Naive thymus-derived CD4-positive, alpha-beta T cell (primary cell): ENCODE results near the gene GRM4. TPM values are rescaled to one million over a fixed set of nuclear protein-coding genes. Genes with fewer than 3 reads are reported as not detected.

Source experiments
- ATAC-seq: fragments of 150-1000 bp; cut with Tn5 transposase; 2 replicates; pipeline ENCODE4 v1.10.0; 2021; ENCODE audit warnings: mild to moderate bottlenecking, moderate library complexity
- CTCF ChIA-PET: fragments of 350-600 bp; sonication (Branson Sonifier 250); formaldehyde crosslinking; loops from one replicate; lab custom pipeline; 2021; ENCODE audit warnings: antibody characterized with exemption; lab: Charles Lee
- POLR2A ChIA-PET: fragments of 350-600 bp; sonication (Branson Sonifier 250); formaldehyde crosslinking; loops from one replicate; lab custom pipeline; 2021; ENCODE audit warnings: antibody characterized with exemption, inconsistent platforms; lab: Charles Lee
- DNase-seq, 9 donors: peaks; one replicate each; pipeline versions ENCODE4 v3.0.0 to v3.0.0-alpha.2; 2020 to 2022; ENCODE audit warnings: mixed read lengths in 1 of 9
- H3K27ac ChIP-seq: one replicate; pipeline ENCODE4 v1.7.0; 2013; ENCODE audit warnings: mild to moderate bottlenecking, low read depth, low read length, moderate library complexity
- H3K27me3 ChIP-seq, 2 donors: one replicate each; pipeline ENCODE4 v1.7.0; 2013; ENCODE audit warnings: low read length in 2 of 2, mild to moderate bottlenecking in 2 of 2, moderate library complexity in 2 of 2; ENCODE audit not compliant: control insufficient read depth in 2 of 2, insufficient read depth in 2 of 2
- H3K36me3 ChIP-seq, 3 experiments: 1 replicate in 2 of 3; 2 replicates in 1 of 3; pipeline ENCODE4 v1.7.0; 2013; ENCODE audit warnings: low read length in 3 of 3, mild to moderate bottlenecking in 3 of 3, moderate library complexity in 1 of 3; ENCODE audit not compliant: insufficient read depth in 3 of 3, control insufficient read depth in 2 of 3
- H3K4me1 ChIP-seq, 2 donors: one replicate each; pipeline ENCODE4 v1.7.0; 2013; ENCODE audit warnings: low read length in 2 of 2, mild to moderate bottlenecking in 2 of 2, moderate library complexity in 1 of 2; ENCODE audit not compliant: control insufficient read depth in 2 of 2, insufficient read depth in 2 of 2
- H3K4me3 ChIP-seq: 2 replicates; pipeline ENCODE4 v1.7.0; 2013; ENCODE audit warnings: mild to moderate bottlenecking, low read length
- H3K9me3 ChIP-seq, 3 experiments: 1 replicate in 2 of 3; 2 replicates in 1 of 3; pipeline ENCODE4 v1.7.0; 2013; ENCODE audit warnings: low read length in 3 of 3; ENCODE audit not compliant: control insufficient read depth in 2 of 3
- H3K27ac Mint-ChIP-seq, 9 donors: one replicate each; pipeline ENCODE4 v1.8.0; 2020 to 2022; ENCODE audit warnings: mixed read lengths in 9 of 9, mild to moderate bottlenecking in 8 of 9, moderate library complexity in 5 of 9, inconsistent platforms in 2 of 9
- H3K27me3 Mint-ChIP-seq, 5 donors: one replicate each; pipeline ENCODE4 v1.8.0; 2021 to 2022; ENCODE audit warnings: mixed read lengths in 5 of 5, mild to moderate bottlenecking in 1 of 5
- H3K36me3 Mint-ChIP-seq, 5 donors: one replicate each; pipeline ENCODE4 v1.8.0; 2020 to 2022; ENCODE audit warnings: mixed read lengths in 5 of 5, mild to moderate bottlenecking in 3 of 5, inconsistent platforms in 1 of 5
- H3K4me1 Mint-ChIP-seq, 7 donors: one replicate each; pipeline ENCODE4 v1.8.0; 2020 to 2022; ENCODE audit warnings: mixed read lengths in 7 of 7, mild to moderate bottlenecking in 3 of 7, inconsistent platforms in 1 of 7
- H3K4me3 Mint-ChIP-seq, 10 donors: one replicate each; pipeline ENCODE4 v1.8.0; 2020 to 2022; ENCODE audit warnings: mild to moderate bottlenecking in 10 of 10, mixed read lengths in 10 of 10, moderate library complexity in 6 of 10, inconsistent platforms in 2 of 10
- H3K9me3 Mint-ChIP-seq, 11 donors: one replicate each; pipeline ENCODE4 v1.8.0; 2020 to 2022; ENCODE audit warnings: mixed read lengths in 11 of 11, mild to moderate bottlenecking in 4 of 11, inconsistent platforms in 1 of 11, moderate library complexity in 1 of 11
- intact Hi-C, 2 donors: fragments of 100-400 bp; cut with micrococcal nuclease; formaldehyde crosslinking; loops; one replicate each; pipeline ENCODE4 v1.15.1; 2023
- polyA plus RNA-seq, 2 donors: library from polyadenylated mRNA; unstranded; fragments of 300-500 nt; fragmentation: Illumina TruSeq; gene quantifications; one replicate each; pipeline ENCODE4 v1.2.3, GENCODE V29; 2021
- total RNA-seq, 6 experiments: library from RNA in 5 of 6; stranded (reverse) in 5 of 6; gene quantifications; 1 replicate in 5 of 6; 2 replicates in 1 of 6; pipeline ENCODE4 v1.2.3 and lab custom pipeline; 2021 to 2026

GRM4 gene
- total and polyA plus RNA-seq, 7 experiments from 2014 or later, result not detected

DNA sequence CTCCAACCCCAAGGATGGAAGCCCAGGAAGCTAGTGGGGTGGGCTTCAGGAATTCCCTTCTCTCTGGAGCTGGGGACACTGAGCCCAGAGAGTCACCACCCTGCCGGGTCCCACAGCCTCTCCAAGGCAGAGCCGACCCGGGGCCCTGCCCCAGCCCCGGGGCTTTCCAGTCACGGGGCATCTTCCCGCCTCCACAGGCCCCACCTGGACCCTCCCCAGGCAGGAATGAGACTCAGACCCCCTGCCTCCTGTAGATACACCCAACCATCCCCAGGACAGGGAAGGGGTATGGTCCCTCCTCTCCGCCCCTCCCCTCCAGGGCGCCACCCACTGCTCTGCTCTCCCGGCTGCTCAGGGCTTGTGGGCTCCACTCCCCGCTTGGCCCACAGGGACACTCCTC lies 53.3 kb downstream of the GRM4 start:
- ATAC-seq (no peak), DNase-seq (no peak)
- peaks cover 0 to 4% (median 0%) of the 10 kb centered on the region in 11 donors for H3K9me3 Mint-ChIP-seq
- intact Hi-C loops, result no loop called here
- no peaks in the 10 kb centered on the region for H3K4me1 Mint-ChIP-seq
- H3K4me3 Mint-ChIP-seq, result no peak overlapping the region
- Histone ChIP-seq H3K9me3 (no peaks in the 10 kb centered on the region), H3K4me3 (no peak overlapping the region), H3K4me1 (no peaks in the 10 kb centered on the region), H3K27me3 (no peaks in the 10 kb centered on the region), H3K27ac (no peak overlapping the region), H3K36me3 (no peaks in the 10 kb centered on the region)
- ChIA-PET POLR2A (no interaction called here), CTCF (interaction anchor here (0.6 kb wide), 1 partner anchor 1298 kb away, joined by 4 read pairs; no protein-coding TSS in a partner anchor)
- peaks cover 15 to 38% (median 23%) of the 10 kb centered on the region in 5 donors for H3K27me3 Mint-ChIP-seq
- H3K27ac Mint-ChIP-seq, result no peak overlapping the region
- H3K36me3 Mint-ChIP-seq, result no peaks in the 10 kb centered on the region

DNA sequence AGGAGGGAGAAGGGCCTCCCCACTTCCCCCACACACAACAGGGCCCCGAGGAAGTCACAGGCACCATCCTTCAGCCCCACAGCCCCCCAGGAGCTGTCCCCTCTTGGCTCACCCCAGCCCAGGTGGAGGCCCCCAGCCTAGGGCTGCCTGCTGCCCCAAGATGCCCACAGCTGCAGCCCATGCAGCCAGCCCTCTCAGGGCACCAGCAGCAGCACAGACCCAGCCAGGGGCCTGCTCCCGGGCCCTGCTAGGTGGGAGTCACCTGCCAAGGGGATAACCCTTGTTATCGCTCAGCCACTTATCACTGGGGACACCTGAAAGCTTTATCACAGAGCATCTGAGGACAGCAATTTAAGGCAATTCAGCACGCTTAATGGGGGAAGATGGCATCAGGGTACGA lies 55.0 kb downstream of the GRM4 start:
- no peak overlapping the region for H3K27ac Mint-ChIP-seq
- Histone ChIP-seq H3K27me3 (no peaks in the 10 kb centered on the region), H3K36me3 (no peaks in the 10 kb centered on the region), H3K4me1 (no peaks in the 10 kb centered on the region), H3K9me3 (no peaks in the 10 kb centered on the region), H3K4me3 (no peak overlapping the region), H3K27ac (no peak overlapping the region)
- H3K4me1 Mint-ChIP-seq, result no peaks in the 10 kb centered on the region
- ATAC-seq (no peak), DNase-seq (no peak)
- no peak overlapping the region for H3K4me3 Mint-ChIP-seq
- no peaks in the 10 kb centered on the region for H3K36me3 Mint-ChIP-seq
- H3K9me3 Mint-ChIP-seq, result peaks cover 0 to 3% (median 0%) of the 10 kb centered on the region in 11 donors
- peaks cover 9 to 29% (median 14%) of the 10 kb centered on the region in 5 donors for H3K27me3 Mint-ChIP-seq
- intact Hi-C loops, result no loop called here
- ChIA-PET CTCF (no interaction called here), POLR2A (no interaction called here)

DNA sequence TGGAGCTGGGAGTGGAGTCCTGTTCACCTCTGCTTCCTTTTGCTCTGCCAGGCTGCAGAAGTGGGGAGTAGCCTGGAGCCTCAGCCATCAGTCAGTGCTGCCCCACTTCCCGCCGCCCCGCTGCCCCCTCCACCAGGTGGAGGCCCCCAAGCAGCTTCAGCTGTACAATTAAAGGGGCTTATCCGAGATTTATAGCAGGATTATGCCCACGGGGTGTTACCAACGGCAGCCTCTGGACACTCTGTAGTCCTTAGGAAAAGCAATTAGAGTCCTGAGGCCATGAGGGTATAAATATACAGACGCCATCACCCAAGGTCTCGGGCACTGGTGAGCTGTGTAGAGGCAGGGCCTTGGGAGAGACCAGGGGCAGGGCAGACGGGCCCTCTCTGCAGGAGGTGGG lies 55.4 kb downstream of the GRM4 start:
- H3K27me3 ChIP-seq, result no peaks in the 10 kb centered on the region
- CTCF ChIA-PET, result no interaction called here
- H3K4me1 Mint-ChIP-seq, result no peaks in the 10 kb centered on the region
- H3K4me3 ChIP-seq, result no peak overlapping the region
- intact Hi-C loops, result no loop called here
- H3K27ac ChIP-seq, result no peak overlapping the region
- H3K36me3 ChIP-seq, result no peaks in the 10 kb centered on the region
- no peaks in the 10 kb centered on the region for H3K4me1 ChIP-seq
- H3K9me3 ChIP-seq, result no peaks in the 10 kb centered on the region
- H3K4me3 Mint-ChIP-seq, result no peak overlapping the region
- ATAC-seq, result no peak
- no peak overlapping the region for H3K27ac Mint-ChIP-seq
- H3K27me3 Mint-ChIP-seq, result peaks cover 5 to 25% (median 11%) of the 10 kb centered on the region in 5 donors
- POLR2A ChIA-PET, result no interaction called here
- DNase-seq, result no peak
- H3K9me3 Mint-ChIP-seq, result peaks cover 0 to 3% (median 0%) of the 10 kb centered on the region in 11 donors
- H3K36me3 Mint-ChIP-seq, result no peaks in the 10 kb centered on the region

DNA sequence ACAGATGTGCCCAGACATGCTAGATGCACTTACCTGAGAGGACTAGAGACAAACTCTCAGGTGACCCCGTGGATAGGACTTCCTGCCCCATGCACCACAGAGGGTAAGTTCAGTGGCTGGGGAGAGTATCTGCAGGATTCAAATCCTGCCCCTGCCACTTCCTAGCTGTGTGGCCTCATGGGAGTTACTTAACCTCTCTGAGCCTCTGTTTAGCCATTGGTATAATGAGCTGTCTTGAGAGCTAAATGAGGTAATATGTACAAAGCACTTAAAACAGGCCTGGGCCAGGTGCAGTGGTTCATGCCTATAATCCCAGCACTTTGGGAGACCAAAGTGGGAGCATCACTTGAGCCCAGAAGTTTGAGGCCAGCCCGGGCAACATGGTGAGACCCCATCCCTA lies 59.3 kb downstream of the GRM4 start:
- Histone ChIP-seq H3K9me3 (no peaks in the 10 kb centered on the region), H3K27ac (no peak overlapping the region), H3K27me3 (no peaks in the 10 kb centered on the region), H3K4me1 (no peaks in the 10 kb centered on the region), H3K4me3 (no peak overlapping the region), H3K36me3 (no peaks in the 10 kb centered on the region)
- no peaks in the 10 kb centered on the region for H3K27me3 Mint-ChIP-seq
- no peaks in the 10 kb centered on the region for H3K36me3 Mint-ChIP-seq
- CTCF ChIA-PET, result interaction anchor here (0.6 kb wide), 1 partner anchor 33 kb away, joined by 3 read pairs; no protein-coding TSS in a partner anchor
- POLR2A ChIA-PET, result no interaction called here
- no peak for DNase-seq
- no peak overlapping the region for H3K27ac Mint-ChIP-seq
- no peaks in the 10 kb centered on the region for H3K9me3 Mint-ChIP-seq
- H3K4me1 Mint-ChIP-seq, result no peaks in the 10 kb centered on the region
- H3K4me3 Mint-ChIP-seq, result no peak overlapping the region
- intact Hi-C loops, result no loop called here
- ATAC-seq, result no peak

DNA sequence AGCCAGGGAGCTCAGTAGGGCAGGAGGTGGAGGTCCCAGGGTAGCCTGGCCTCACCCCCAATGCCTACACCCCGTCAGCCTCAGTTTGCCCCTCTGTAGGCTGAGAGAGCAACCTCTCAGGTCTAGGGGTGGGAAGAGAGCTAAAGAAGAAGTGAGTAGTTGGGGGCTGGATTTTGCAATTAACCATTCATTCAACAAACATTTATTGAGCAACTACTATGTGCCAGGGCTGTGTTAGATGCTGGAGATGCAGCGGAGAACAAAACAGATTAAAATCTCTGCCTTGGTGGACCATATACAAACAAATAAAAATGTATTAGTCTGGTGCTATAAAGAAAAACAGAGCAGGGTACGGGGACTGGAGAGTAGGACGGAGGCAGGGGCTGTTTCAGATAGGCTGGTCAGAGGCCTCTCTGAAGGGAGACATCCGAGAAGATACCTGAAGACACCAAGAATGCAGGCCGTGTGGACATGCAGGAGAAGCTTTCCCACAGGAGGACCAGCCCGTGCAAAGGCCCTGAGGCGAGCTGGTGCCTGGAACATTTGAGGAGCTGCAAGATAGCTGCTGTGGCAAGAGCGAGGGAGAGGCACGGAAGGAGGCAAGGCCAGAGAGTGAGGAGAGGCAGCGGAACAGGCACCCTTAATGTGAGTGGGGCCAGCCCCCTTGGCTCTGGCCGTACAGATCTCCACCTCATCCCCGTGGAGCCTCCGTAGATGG lies 60.3 kb downstream of the GRM4 start:
- ATAC-seq (no peak), DNase-seq (no peak)
- Histone ChIP-seq H3K4me3 (no peak overlapping the region), H3K27me3 (no peaks in the 10 kb centered on the region), H3K27ac (no peak overlapping the region), H3K9me3 (no peaks in the 10 kb centered on the region), H3K4me1 (no peaks in the 10 kb centered on the region), H3K36me3 (no peaks in the 10 kb centered on the region)
- no peaks in the 10 kb centered on the region for H3K27me3 Mint-ChIP-seq
- CTCF ChIA-PET, result interaction anchor here (0.6 kb wide), 1 partner anchor 32 kb away, joined by 3 read pairs; no protein-coding TSS in a partner anchor
- H3K4me1 Mint-ChIP-seq, result no peaks in the 10 kb centered on the region
- H3K27ac Mint-ChIP-seq, result peak overlapping the region in 1 of 9 donors; percentile 32
- no peaks in the 10 kb centered on the region for H3K36me3 Mint-ChIP-seq
- no peak overlapping the region for H3K4me3 Mint-ChIP-seq
- POLR2A ChIA-PET, result no interaction called here
- intact Hi-C loops, result no loop called here
- H3K9me3 Mint-ChIP-seq, result no peaks in the 10 kb centered on the region

DNA sequence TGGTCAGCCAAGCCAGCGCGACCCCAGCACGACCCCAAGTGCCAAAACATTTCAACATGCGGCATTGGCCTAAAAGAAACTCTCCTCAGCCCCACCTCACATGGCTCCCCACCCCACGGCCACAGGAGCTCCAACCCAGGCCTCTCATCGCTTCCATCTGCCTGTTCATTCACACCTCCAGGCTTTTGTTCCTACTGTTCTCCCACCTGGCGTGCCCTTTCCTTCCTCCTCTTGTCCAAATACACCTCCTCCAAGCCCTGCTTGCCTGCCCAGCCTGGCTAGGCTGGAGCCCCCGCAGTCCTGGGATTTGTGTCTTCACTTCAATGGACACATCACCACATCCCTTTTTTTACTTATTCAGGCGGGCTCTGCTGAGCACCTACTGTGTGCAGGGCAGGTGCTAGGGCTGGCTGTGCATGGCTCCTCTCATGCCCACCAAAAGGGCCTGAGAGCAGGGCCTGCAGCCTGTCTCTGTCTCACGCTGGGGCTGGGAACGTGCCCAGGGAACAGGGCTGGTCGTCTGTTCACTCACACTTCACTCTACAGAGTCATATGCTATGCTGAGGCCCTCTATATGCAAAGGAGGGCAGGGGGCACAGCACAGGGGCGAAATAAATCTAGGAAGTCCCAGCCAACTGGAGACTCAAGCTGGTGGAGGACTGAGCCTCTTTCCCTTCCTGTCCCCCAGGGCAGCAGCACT lies 61.1 kb downstream of the GRM4 start:
- DNase-seq (no peak), ATAC-seq (no peak)
- Mint-ChIP-seq H3K9me3 (no peaks in the 10 kb centered on the region), H3K4me1 (no peaks in the 10 kb centered on the region), H3K27me3 (no peaks in the 10 kb centered on the region), H3K36me3 (no peaks in the 10 kb centered on the region), H3K4me3 (no peak overlapping the region), H3K27ac (no peak overlapping the region)
- H3K4me3 ChIP-seq, result no peak overlapping the region
- CTCF ChIA-PET, result no interaction called here
- H3K27me3 ChIP-seq, result no peaks in the 10 kb centered on the region
- H3K36me3 ChIP-seq, result no peaks in the 10 kb centered on the region
- POLR2A ChIA-PET, result no interaction called here
- H3K9me3 ChIP-seq, result no peaks in the 10 kb centered on the region
- intact Hi-C loops, result no loop called here
- no peak overlapping the region for H3K27ac ChIP-seq
- no peaks in the 10 kb centered on the region for H3K4me1 ChIP-seq
